Colonic mucosa (tissue), 4 donors: ENCODE measurements around the gene HUNK. TPM values are rescaled to one million over a fixed set of nuclear protein-coding genes. Genes with fewer than 3 reads are reported as not detected.

Source experiments
- DNase-seq: peaks from one replicate; pipeline ENCODE4 v3.0.0-alpha.2; 2020
- H3K27ac ChIP-seq: fragments of 200-600 bp; one replicate; pipeline ENCODE4 v1.8.0; 2021
- H3K27me3 ChIP-seq: fragments of 200-600 bp; one replicate; pipeline ENCODE4 v1.8.0; 2021
- H3K36me3 ChIP-seq: fragments of 200-600 bp; one replicate; pipeline ENCODE4 v1.8.0; 2021
- H3K4me1 ChIP-seq: fragments of 200-600 bp; one replicate; pipeline ENCODE4 v1.8.0; 2021; ENCODE audit warnings: mild to moderate bottlenecking
- H3K4me3 ChIP-seq: fragments of 200-600 bp; one replicate; pipeline ENCODE4 v1.8.0; 2021
- H3K9ac ChIP-seq, 2 donors: one replicate each; pipeline ENCODE4 v1.7.0; 2013; ENCODE audit warnings: control low read depth in 2 of 2, low read depth in 2 of 2, low read length in 2 of 2
- H3K9me3 ChIP-seq: fragments of 200-600 bp; one replicate; pipeline ENCODE4 v1.8.0; 2021
- CTCF ChIP-seq: fragments of 200-600 bp; IDR thresholded peaks from one replicate; pipeline ENCODE4 v1.8.0; 2022; ENCODE audit warnings: antibody characterized with exemption, mild to moderate bottlenecking
- intact Hi-C: fragments of 100-400 bp; cut with DNase I; formaldehyde crosslinking; loops from one replicate; pipeline ENCODE4 v1.14.1; 2022
- total RNA-seq, 2 donors: library from RNA; stranded (reverse); fragmentation: NEBNext Ultra II Directional in 1 of 2; extraction: Animal tissue kit (Norgen Biotek cat#: 25700) in 1 of 2; gene quantifications; one replicate each; pipeline ENCODE4 v1.2.1, GENCODE V29; 2021
- donor health status: healthy.
- donor health status: DM: no; HTN: no; CAD: no.
- donor health status: DM: no; HTN: no; CAD: no.

HUNK gene
- total RNA-seq, 2 donors from 2014 or later: 7.2 to 13.0 TPM

- no peak overlapping the region for H3K9ac ChIP-seq
- intact Hi-C loops: no loop called here
- H3K36me3 ChIP-seq: no peaks in the 10 kb centered on the region
- TF ChIP-seq CTCF: no peak
- no peak overlapping the region for H3K27ac ChIP-seq
- no peaks in the 10 kb centered on the region for H3K4me1 ChIP-seq
- no peaks in the 10 kb centered on the region for H3K9me3 ChIP-seq
- H3K4me3 ChIP-seq: no peak overlapping the region
- DNase-seq: no peak
- H3K27me3 ChIP-seq: no peaks in the 10 kb centered on the region
Measured at GRCh38 chr21:31972622-31973021, 99.8 kb downstream of the HUNK start.

GRCh38 chr21:31973402-31973944 is 100.7 kb downstream of the HUNK start:
- H3K9me3 ChIP-seq: no peaks in the 10 kb centered on the region
- no peaks in the 10 kb centered on the region for H3K4me1 ChIP-seq
- no peak overlapping the region for H3K27ac ChIP-seq
- DNase-seq: no peak
- H3K9ac ChIP-seq: no peak overlapping the region
- H3K4me3 ChIP-seq: no peak overlapping the region
- no peaks in the 10 kb centered on the region for H3K27me3 ChIP-seq
- H3K36me3 ChIP-seq: no peaks in the 10 kb centered on the region
- intact Hi-C loops: no loop called here
- TF ChIP-seq CTCF: no peak

- Histone ChIP-seq H3K36me3 (no peaks in the 10 kb centered on the region), H3K27me3 (no peaks in the 10 kb centered on the region), H3K9me3 (no peaks in the 10 kb centered on the region), H3K27ac (no peak overlapping the region), H3K9ac (no peak overlapping the region), H3K4me3 (no peak overlapping the region), H3K4me1 (no peaks in the 10 kb centered on the region)
- intact Hi-C loops: no loop called here
- no peak for DNase-seq
- no peak for TF ChIP-seq CTCF
Measured at GRCh38 chr21:31974454-31974985, 101.7 kb downstream of the HUNK start.

- H3K36me3 ChIP-seq: no peaks in the 10 kb centered on the region
- no peak for DNase-seq
- H3K27ac ChIP-seq: no peak overlapping the region
- H3K27me3 ChIP-seq: no peaks in the 10 kb centered on the region
- no peaks in the 10 kb centered on the region for H3K9me3 ChIP-seq
- no peak for TF ChIP-seq CTCF
- no peaks in the 10 kb centered on the region for H3K4me1 ChIP-seq
- H3K4me3 ChIP-seq: no peak overlapping the region
- H3K9ac ChIP-seq: no peak overlapping the region
- intact Hi-C loops: no loop called here
Measured at GRCh38 chr21:31975491-31975890, 102.7 kb downstream of the HUNK start.

GRCh38 chr21:31977816-31978215 is 105.0 kb downstream of the HUNK start:
- intact Hi-C loops: no loop called here
- Histone ChIP-seq H3K4me3 (no peak overlapping the region), H3K9me3 (no peaks in the 10 kb centered on the region), H3K9ac (no peak overlapping the region), H3K36me3 (no peaks in the 10 kb centered on the region), H3K4me1 (no peaks in the 10 kb centered on the region), H3K27ac (no peak overlapping the region), H3K27me3 (no peaks in the 10 kb centered on the region)
- no peak for DNase-seq
- TF ChIP-seq CTCF: no peak
